ENCODE results near the gene GBA3. TPM values are rescaled to one million over a fixed set of nuclear protein-coding genes. Genes with fewer than 3 reads are reported as not detected.

Gene GBA3
- total RNA-seq, 2 donors from 2014 or later = not detected

- Histone ChIP-seq H3K4me3 (no peak overlapping the region), H3K27ac (no peak overlapping the region), H3K4me1 (ENCODE audit: control insufficient read depth in 1 of 2, low read depth in 2 of 2) (no peaks in the 10 kb centered on the region), H3K36me3 (no peaks in the 10 kb centered on the region), H3K27me3 (replicated peaks; ENCODE audit: insufficient read depth) (no peaks in the 10 kb centered on the region), H3K9me3 (no peaks in the 10 kb centered on the region)
- no peak for TF ChIP-seq CTCF (IDR thresholded peaks at IDR 0.05)
- ATAC-seq (ENCODE audit: insufficient number of reproducible peaks, low FRiP score, low read depth) = no peak
- no peak for DNase-seq (ENCODE audit: low spot score)
Measured at GRCh38 chr4:22745234-22745633, 52.5 kb downstream of the GBA3 start.

- Histone ChIP-seq H3K4me3 (no peak overlapping the region), H3K9me3 (no peaks in the 10 kb centered on the region), H3K4me1 (ENCODE audit: control insufficient read depth in 1 of 2, low read depth in 2 of 2) (no peaks in the 10 kb centered on the region), H3K27ac (no peak overlapping the region), H3K27me3 (replicated peaks; ENCODE audit: insufficient read depth) (no peaks in the 10 kb centered on the region), H3K36me3 (no peaks in the 10 kb centered on the region)
- no peak for ATAC-seq (ENCODE audit: insufficient number of reproducible peaks, low FRiP score, low read depth)
- no peak for TF ChIP-seq CTCF (IDR thresholded peaks at IDR 0.05)
- no peak for DNase-seq (ENCODE audit: low spot score)
Measured at GRCh38 chr4:22754116-22754515, 61.4 kb downstream of the GBA3 start.

- TF ChIP-seq CTCF (IDR thresholded peaks at IDR 0.05) = no peak
- no peaks in the 10 kb centered on the region for H3K4me1 ChIP-seq (ENCODE audit: control insufficient read depth in 1 of 2, low read depth in 2 of 2)
- no peaks in the 10 kb centered on the region for H3K9me3 ChIP-seq
- H3K4me3 ChIP-seq = no peak overlapping the region
- H3K27me3 ChIP-seq (replicated peaks; ENCODE audit: insufficient read depth) = no peaks in the 10 kb centered on the region
- H3K36me3 ChIP-seq = no peaks in the 10 kb centered on the region
- H3K27ac ChIP-seq = no peak overlapping the region
- DNase-seq (ENCODE audit: low spot score) (no peak), ATAC-seq (ENCODE audit: insufficient number of reproducible peaks, low FRiP score, low read depth) (no peak)
Measured at GRCh38 chr4:22762548-22762947, 69.8 kb downstream of the GBA3 start.

- no peaks in the 10 kb centered on the region for H3K9me3 ChIP-seq
- DNase-seq (ENCODE audit: low spot score) (no peak), ATAC-seq (ENCODE audit: insufficient number of reproducible peaks, low FRiP score, low read depth) (no peak)
- no peaks in the 10 kb centered on the region for H3K27me3 ChIP-seq (replicated peaks; ENCODE audit: insufficient read depth)
- no peak for TF ChIP-seq CTCF (IDR thresholded peaks at IDR 0.05)
- no peak overlapping the region for H3K4me3 ChIP-seq
- no peaks in the 10 kb centered on the region for H3K36me3 ChIP-seq
- H3K4me1 ChIP-seq (ENCODE audit: control insufficient read depth in 1 of 2, low read depth in 2 of 2) = no peaks in the 10 kb centered on the region
- H3K27ac ChIP-seq = no peak overlapping the region
Measured at GRCh38 chr4:22764183-22764582, 71.4 kb downstream of the GBA3 start.

GRCh38 chr4:22766068-22766467 lies 73.3 kb downstream of the GBA3 start:
- H3K27me3 ChIP-seq (replicated peaks; ENCODE audit: insufficient read depth) = no peaks in the 10 kb centered on the region
- ATAC-seq (ENCODE audit: insufficient number of reproducible peaks, low FRiP score, low read depth) = no peak
- no peaks in the 10 kb centered on the region for H3K9me3 ChIP-seq

More at GRCh38 chr4:22766068-22766467, 73.3 kb downstream of the GBA3 start:
- Histone ChIP-seq H3K27ac (no peak overlapping the region), H3K36me3 (no peaks in the 10 kb centered on the region), H3K4me1 (ENCODE audit: control insufficient read depth in 1 of 2, low read depth in 2 of 2) (no peaks in the 10 kb centered on the region), H3K4me3 (no peak overlapping the region)
- TF ChIP-seq CTCF (IDR thresholded peaks at IDR 0.05) = no peak
- no peak for DNase-seq (ENCODE audit: low spot score)

All from thoracic aorta (tissue), 2 donors.